ENCODE data around the gene CNOT6. TPM values are rescaled to one million over a fixed set of nuclear protein-coding genes. Genes with fewer than 3 reads are reported as not detected.

Gene CNOT6
- total and polyA plus RNA-seq, 11 donors = 3.1 to 18.8 (median 12.9) TPM

DNA sequence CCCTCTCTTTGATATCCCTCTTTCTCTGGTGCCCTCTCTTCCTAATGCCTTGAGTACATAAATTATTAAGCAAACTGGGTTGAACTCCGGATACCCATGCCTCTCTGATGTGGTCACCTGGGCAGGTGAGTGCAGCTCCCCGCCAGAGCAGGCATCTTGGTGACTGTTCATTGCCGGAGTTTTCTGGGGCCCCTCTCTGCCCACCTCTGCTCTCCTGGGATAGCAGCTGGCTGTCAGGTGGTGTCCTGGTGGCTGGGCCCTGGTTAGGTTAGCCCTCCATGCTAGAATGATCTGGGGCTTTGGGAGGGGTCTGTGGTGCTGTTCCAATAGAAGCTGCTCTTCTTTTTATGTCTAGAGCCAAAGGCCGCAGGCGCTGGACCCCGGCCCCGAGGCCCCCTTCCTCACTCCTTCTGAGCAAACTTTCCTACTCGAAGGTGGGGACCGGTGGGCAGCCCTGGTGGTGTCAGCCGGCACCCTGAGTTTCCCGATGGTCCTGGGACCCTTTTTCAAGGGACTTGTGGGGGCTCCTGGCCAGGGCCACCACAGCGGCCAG is 102.0 kb downstream of the CNOT6 start:
- WGBS, 4 donors = 90 to 94% (median 92%) methylated on average over 12 of the region's 12 CpGs
- Histone ChIP-seq H3K27ac (no peak overlapping the region), H3K9me3 (no peaks in the 10 kb centered on the region), H3K36me3 (no peaks in the 10 kb centered on the region), H3K4me3 (no peak overlapping the region), H3K27me3 (peaks cover 4 to 17% (median 13%) of the 10 kb centered on the region in 9 donors), H3K4me1 (peaks cover 0 to 10% (median 4%) of the 10 kb centered on the region in 12 donors)
- ATAC-seq = no peak
- TF ChIP-seq, protein P1, sequence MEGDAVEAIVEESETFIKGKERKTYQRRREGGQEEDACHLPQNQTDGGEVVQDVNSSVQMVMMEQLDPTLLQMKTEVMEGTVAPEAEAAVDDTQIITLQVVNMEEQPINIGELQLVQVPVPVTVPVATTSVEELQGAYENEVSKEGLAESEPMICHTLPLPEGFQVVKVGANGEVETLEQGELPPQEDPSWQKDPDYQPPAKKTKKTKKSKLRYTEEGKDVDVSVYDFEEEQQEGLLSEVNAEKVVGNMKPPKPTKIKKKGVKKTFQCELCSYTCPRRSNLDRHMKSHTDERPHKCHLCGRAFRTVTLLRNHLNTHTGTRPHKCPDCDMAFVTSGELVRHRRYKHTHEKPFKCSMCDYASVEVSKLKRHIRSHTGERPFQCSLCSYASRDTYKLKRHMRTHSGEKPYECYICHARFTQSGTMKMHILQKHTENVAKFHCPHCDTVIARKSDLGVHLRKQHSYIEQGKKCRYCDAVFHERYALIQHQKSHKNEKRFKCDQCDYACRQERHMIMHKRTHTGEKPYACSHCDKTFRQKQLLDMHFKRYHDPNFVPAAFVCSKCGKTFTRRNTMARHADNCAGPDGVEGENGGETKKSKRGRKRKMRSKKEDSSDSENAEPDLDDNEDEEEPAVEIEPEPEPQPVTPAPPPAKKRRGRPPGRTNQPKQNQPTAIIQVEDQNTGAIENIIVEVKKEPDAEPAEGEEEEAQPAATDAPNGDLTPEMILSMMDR (IDR thresholded peaks at IDR 0.05) = no peak
- TF ChIP-seq POLR2A (IDR thresholded peaks at IDR 0.05) = no peak
- DNase-seq = no peak
- intact Hi-C loops (cut with DNase I) = no loop called here

DNA sequence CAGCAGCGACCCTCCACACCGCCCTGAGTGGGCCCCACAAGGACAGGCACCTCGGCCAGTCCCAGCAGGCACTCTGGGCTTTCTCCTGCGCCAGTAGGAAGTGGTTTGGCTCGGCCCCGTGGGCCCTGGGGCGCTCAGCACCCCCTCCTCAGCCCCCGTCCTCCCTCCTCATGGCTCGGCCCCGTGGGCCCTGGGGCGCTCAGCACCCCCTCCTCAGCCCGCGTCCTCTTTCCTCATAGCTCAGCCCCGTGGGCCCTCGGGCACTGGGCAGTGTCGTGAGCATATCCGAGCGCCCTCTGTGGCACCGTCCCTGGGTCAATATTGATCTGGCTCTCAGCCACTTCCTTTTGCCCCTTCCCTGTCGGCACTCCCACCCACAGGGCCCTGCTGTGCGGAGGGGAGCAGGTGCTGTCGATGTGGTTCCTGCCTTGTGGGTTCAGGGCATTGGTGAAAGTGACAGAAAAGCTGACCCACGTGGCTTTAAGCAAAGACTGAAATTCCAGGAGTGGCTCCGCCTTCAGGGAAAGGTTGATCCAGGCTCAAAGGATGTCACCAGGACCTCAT is 102.6 kb downstream of the CNOT6 start:
- 78 to 81% (median 80%) methylated on average over 20 to 24 of the region's 24 CpGs for WGBS, 4 donors

DNA sequence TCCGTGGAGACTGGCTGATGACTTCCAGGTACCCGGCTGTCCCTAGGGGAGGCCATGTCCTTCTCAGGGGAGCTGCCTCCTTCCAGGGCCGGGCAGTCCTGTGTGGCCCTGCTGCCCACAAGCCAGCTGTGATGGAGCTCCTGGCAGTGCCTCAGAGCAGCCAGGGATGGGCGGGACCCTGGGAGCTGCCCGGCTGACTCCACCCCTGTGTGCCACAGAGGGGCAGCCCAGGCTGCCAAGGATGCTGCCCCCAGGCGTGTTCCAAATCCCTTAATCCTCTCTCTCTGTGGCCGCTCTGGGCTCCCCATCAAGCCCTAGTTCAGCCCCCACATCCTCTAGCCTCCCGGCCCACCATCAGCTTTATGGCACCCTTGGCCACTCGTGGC is 104.1 kb downstream of the CNOT6 start:
- 77 to 87% (median 82%) methylated on average over 7 to 9 of the region's 9 CpGs for WGBS, 4 donors
- no peak for ATAC-seq
- Histone ChIP-seq H3K4me1 (peaks cover 0 to 3% (median 0%) of the 10 kb centered on the region in 12 donors), H3K27me3 (peaks cover 0 to 2% (median 0%) of the 10 kb centered on the region in 9 donors), H3K27ac (no peak overlapping the region), H3K4me3 (no peak overlapping the region), H3K9me3 (no peaks in the 10 kb centered on the region), H3K36me3 (no peaks in the 10 kb centered on the region)
- TF ChIP-seq POLR2A (IDR thresholded peaks at IDR 0.05) = no peak
- TF ChIP-seq, protein P1 (IDR thresholded peaks at IDR 0.05) = no peak
- intact Hi-C loops (cut with DNase I) = no loop called here
- DNase-seq = peak in 1 of 5 donors; percentile 53

More for the DNA sequence above, 102.6 kb downstream of the CNOT6 start:
- intact Hi-C loops (cut with DNase I) = no loop called here
- peaks cover under 1 to 12% (median 7%) of the 10 kb centered on the region in 9 donors for H3K27me3 ChIP-seq
- no peak overlapping the region for H3K4me3 ChIP-seq
- ATAC-seq = no peak
- TF ChIP-seq, protein P1 (IDR thresholded peaks at IDR 0.05) = no peak
- TF ChIP-seq POLR2A (IDR thresholded peaks at IDR 0.05) = no peak
- no peaks in the 10 kb centered on the region for H3K36me3 ChIP-seq
- H3K27ac ChIP-seq = no peak overlapping the region
- no peaks in the 10 kb centered on the region for H3K9me3 ChIP-seq
- H3K4me1 ChIP-seq = peaks cover 0 to 4% (median 0%) of the 10 kb centered on the region in 12 donors
- DNase-seq = peak in 2 of 5 donors; percentile 11 to 49

DNA sequence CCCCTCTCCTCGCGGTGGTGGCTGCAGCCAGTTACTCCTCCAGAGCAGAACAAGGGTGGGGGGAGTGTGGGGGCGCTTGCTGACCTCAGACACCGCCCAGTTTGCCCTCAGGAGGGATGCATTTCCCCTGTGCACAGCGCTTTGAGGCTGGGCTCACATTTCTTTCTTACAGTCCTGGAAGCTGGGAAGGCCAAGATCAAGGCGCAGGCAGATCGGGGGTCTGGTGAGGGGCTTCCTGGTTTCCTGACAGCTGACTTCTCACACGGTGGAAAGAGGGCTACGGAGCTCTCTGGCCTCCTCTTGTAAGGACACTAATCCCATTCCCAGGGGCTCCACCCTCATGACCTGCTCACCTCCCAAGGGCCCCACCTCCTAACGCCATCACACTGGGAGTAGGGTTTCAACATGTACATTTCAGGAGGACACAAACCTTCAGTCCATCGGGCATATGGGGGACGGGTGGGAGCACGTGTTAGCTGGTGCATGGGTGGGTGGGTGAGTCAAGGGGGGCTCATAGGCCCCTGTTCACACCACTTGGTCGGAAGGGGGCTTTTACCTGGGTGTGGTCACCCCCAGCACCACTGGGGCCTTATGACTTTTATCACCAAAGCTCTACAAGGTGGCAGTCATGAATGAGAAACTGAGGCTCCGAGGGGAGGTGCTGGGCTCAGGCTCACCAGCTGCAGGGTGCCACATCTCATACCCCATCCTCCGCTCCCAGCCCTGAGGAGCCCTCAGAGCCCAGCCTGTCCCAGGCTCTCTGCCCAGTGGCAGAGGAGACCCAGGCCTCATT is 104.8 kb downstream of the CNOT6 start:
- intact Hi-C loops (cut with DNase I) = no loop called here
- peaks cover 0 to 3% (median 0%) of the 10 kb centered on the region in 12 donors for H3K4me1 ChIP-seq
- H3K9me3 ChIP-seq = no peaks in the 10 kb centered on the region
- 89 to 93% (median 91%) methylated on average over 14 to 16 of the region's 16 CpGs for WGBS, 4 donors
- no peaks in the 10 kb centered on the region for H3K27me3 ChIP-seq
- TF ChIP-seq POLR2A (IDR thresholded peaks at IDR 0.05) = no peak
- TF ChIP-seq, protein P1 (IDR thresholded peaks at IDR 0.05) = no peak
- no peaks in the 10 kb centered on the region for H3K36me3 ChIP-seq
- H3K4me3 ChIP-seq = no peak overlapping the region
- ATAC-seq = no peak
- no peak overlapping the region for H3K27ac ChIP-seq
- DNase-seq = peak in 1 of 5 donors; percentile 25

Measured in heart left ventricle (tissue), 16 donors.